Endodermal cell (in vitro differentiated cells): ENCODE measurements around the gene TEC. TPM values are rescaled to one million over a fixed set of nuclear protein-coding genes. Genes with fewer than 3 reads are reported as not detected.

ENCODE experiments used
- DNase-seq: peaks from one replicate; pipeline ENCODE4 v3.0.0-alpha.2; 2017
- H3K27ac ChIP-seq: 2 replicates; pipeline ENCODE4 v1.5.1; 2013; ENCODE audit warnings: mild to moderate bottlenecking, low read depth, low read length, moderate library complexity
- H3K27me3 ChIP-seq: 2 replicates; pipeline ENCODE4 v1.6.1; 2013; ENCODE audit warnings: mild to moderate bottlenecking, low read length, moderate library complexity; ENCODE audit not compliant: insufficient read depth, control insufficient read depth, poor library complexity, severe bottlenecking
- H3K36me3 ChIP-seq: 2 replicates; pipeline ENCODE4 v1.7.0; 2013; ENCODE audit warnings: mild to moderate bottlenecking, low read length, moderate library complexity; ENCODE audit not compliant: control insufficient read depth, insufficient read depth
- H3K4me1 ChIP-seq: one replicate; pipeline ENCODE4 v1.7.0; 2013; ENCODE audit warnings: low read length; ENCODE audit not compliant: control insufficient read depth, insufficient read depth
- H3K4me3 ChIP-seq: 2 replicates; pipeline ENCODE4 v1.5.1; 2013; ENCODE audit warnings: mild to moderate bottlenecking, low read length, moderate library complexity
- H3K9ac ChIP-seq: 2 replicates; pipeline ENCODE4 v1.6.1; 2013; ENCODE audit warnings: mild to moderate bottlenecking, low read length, moderate library complexity; ENCODE audit not compliant: poor library complexity, severe bottlenecking; ENCODE audit errors: extremely low read depth
- H3K9me3 ChIP-seq: 2 replicates; pipeline ENCODE4 v1.6.1; 2013; ENCODE audit warnings: mild to moderate bottlenecking, low read length, moderate library complexity; ENCODE audit not compliant: control insufficient read depth
- H3K27ac Mint-ChIP-seq: 2 replicates; pipeline ENCODE4 v1.8.0; 2020; ENCODE audit warnings: mixed read lengths
- H3K27me3 Mint-ChIP-seq: 2 replicates; pipeline ENCODE4 v1.8.0; 2021; ENCODE audit warnings: mild to moderate bottlenecking, mixed read lengths; ENCODE audit not compliant: insufficient read depth
- H3K36me3 Mint-ChIP-seq: 2 replicates; pipeline ENCODE4 v1.8.0; 2020; ENCODE audit warnings: low read depth, mixed read lengths
- H3K4me1 Mint-ChIP-seq: 2 replicates; pipeline ENCODE4 v1.8.0; 2020; ENCODE audit warnings: mixed read lengths
- H3K4me3 Mint-ChIP-seq: 2 replicates; pipeline ENCODE4 v1.8.0; 2020; ENCODE audit warnings: mild to moderate bottlenecking, moderate library complexity, mixed read lengths
- H3K9me3 Mint-ChIP-seq: 2 replicates; pipeline ENCODE4 v1.8.0; 2020; ENCODE audit warnings: mild to moderate bottlenecking, mixed read lengths
- CTCF ChIP-seq: fragments of 200-600 bp; sonication (generic); conservative IDR thresholded peaks from 2 replicates; pipeline ENCODE4 v1.5.0; 2021; ENCODE audit warnings: antibody characterized with exemption, mild to moderate bottlenecking
- WGBS, 2 experiments: methylation state at CpG; one replicate each; pipeline versions ENCODE4 v1.1.5 to v1.1.7; 2013; ENCODE audit warnings: missing lambda C conversion rate in 2 of 2, mixed read lengths in 1 of 2; ENCODE audit not compliant: insufficient coverage in 1 of 2, insufficient read length in 1 of 2; 5-methylcytosine and 5-hydroxymethylcytosine counted together
- total RNA-seq, 2 donors: library from RNA; stranded (reverse); fragmentation: NEBNext Ultra II Directional in 1 of 2; extraction: Animal tissue kit (Norgen Biotek cat#: 25700) in 1 of 2; gene quantifications; 2 replicates in 1 of 2; 3 replicates in 1 of 2; pipeline ENCODE4 v1.2.1, GENCODE V29; 2021

TEC gene
- total RNA-seq, 2 donors from 2014 or later, result 3.8 to 5.4 TPM

DNA sequence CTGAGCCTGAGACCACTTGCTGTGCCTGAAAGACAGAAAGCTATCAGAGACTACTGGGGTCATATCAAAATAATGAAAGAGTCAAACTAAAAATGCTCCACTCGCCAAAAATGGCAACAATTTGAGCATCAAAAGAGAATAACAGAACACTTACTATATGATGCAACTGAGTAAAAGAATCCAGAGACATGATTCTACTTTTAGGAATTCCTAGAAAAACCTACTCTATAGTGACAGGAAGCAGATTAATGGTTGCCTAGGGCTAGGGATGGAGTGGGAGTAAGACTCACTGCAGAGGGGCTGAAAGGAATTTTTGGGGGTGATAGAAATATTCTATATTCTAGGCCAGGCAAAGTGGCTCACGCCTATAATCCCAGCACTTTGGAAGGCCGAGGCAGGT is 42.3 kb upstream of the TEC start:
- H3K4me3 ChIP-seq, result no peak overlapping the region
- H3K27ac ChIP-seq, result no peak overlapping the region
- H3K27me3 Mint-ChIP-seq, result no peaks in the 10 kb centered on the region
- 86 to 88% methylated on average over 2 to 3 of the region's 3 CpGs for WGBS, 2 experiments
- no peaks in the 10 kb centered on the region for H3K36me3 ChIP-seq
- no peak overlapping the region for H3K27ac Mint-ChIP-seq
- no peaks in the 10 kb centered on the region for H3K4me1 Mint-ChIP-seq
- peaks cover 7% of the 10 kb centered on the region for H3K27me3 ChIP-seq
- TF ChIP-seq CTCF, result no peak
- no peaks in the 10 kb centered on the region for H3K4me1 ChIP-seq
- no peak overlapping the region for H3K4me3 Mint-ChIP-seq
- no peaks in the 10 kb centered on the region for H3K9me3 ChIP-seq
- no peaks in the 10 kb centered on the region for H3K36me3 Mint-ChIP-seq
- peaks cover 8% of the 10 kb centered on the region for H3K9me3 Mint-ChIP-seq
- no peak overlapping the region for H3K9ac ChIP-seq
- DNase-seq, result no peak

- Mint-ChIP-seq H3K36me3 (no peaks in the 10 kb centered on the region), H3K27me3 (no peaks in the 10 kb centered on the region), H3K9me3 (peaks cover 4% of the 10 kb centered on the region), H3K4me1 (no peaks in the 10 kb centered on the region), H3K27ac (no peak overlapping the region), H3K4me3 (no peak overlapping the region)
- no peak overlapping the region for H3K4me3 ChIP-seq
- 100% methylated on average over 2 of the region's 2 CpGs; no CpG with 5 or more reads in 1 of the 2 experiments for WGBS, 2 experiments
- H3K9ac ChIP-seq, result no peak overlapping the region
- H3K27ac ChIP-seq, result no peak overlapping the region
- H3K27me3 ChIP-seq, result peaks cover 7% of the 10 kb centered on the region
- DNase-seq, result no peak
- no peaks in the 10 kb centered on the region for H3K9me3 ChIP-seq
- H3K36me3 ChIP-seq, result no peaks in the 10 kb centered on the region
- no peaks in the 10 kb centered on the region for H3K4me1 ChIP-seq
- TF ChIP-seq CTCF, result no peak
Measured at GRCh38 chr4:48308901-48309300, 39.3 kb upstream of the TEC start.

- H3K27me3 ChIP-seq, result peaks cover 7% of the 10 kb centered on the region
- no peak overlapping the region for H3K9ac ChIP-seq
- no peak overlapping the region for H3K27ac ChIP-seq
- Mint-ChIP-seq H3K4me1 (no peaks in the 10 kb centered on the region), H3K27ac (no peak overlapping the region), H3K9me3 (peaks cover 1% of the 10 kb centered on the region), H3K27me3 (no peaks in the 10 kb centered on the region), H3K36me3 (no peaks in the 10 kb centered on the region), H3K4me3 (no peak overlapping the region)
- H3K4me3 ChIP-seq, result no peak overlapping the region
- 90 to 94% methylated on average over 4 to 5 of the region's 5 CpGs for WGBS, 2 experiments
- no peaks in the 10 kb centered on the region for H3K4me1 ChIP-seq
- H3K36me3 ChIP-seq, result no peaks in the 10 kb centered on the region
- no peak for TF ChIP-seq CTCF
- H3K9me3 ChIP-seq, result no peaks in the 10 kb centered on the region
- no peak for DNase-seq
Measured at GRCh38 chr4:48307528-48307927, 37.9 kb upstream of the TEC start.
